ENCODE measurements around the gene VANGL1. TPM values are rescaled to one million over a fixed set of nuclear protein-coding genes. Genes with fewer than 3 reads are reported as not detected.

The VANGL1 gene
- total and polyA plus RNA-seq, 4 donors = 2.5 to 6.8 (median 3.5) TPM

GRCh38 chr1:115655306-115655663 is 13.5 kb downstream of the VANGL1 start (continued):
- TF ChIP-seq EGR1 (IDR thresholded peaks at IDR 0.05; ENCODE audit: low read depth in 2 of 2) = no peak
- TF ChIP-seq, protein P1, sequence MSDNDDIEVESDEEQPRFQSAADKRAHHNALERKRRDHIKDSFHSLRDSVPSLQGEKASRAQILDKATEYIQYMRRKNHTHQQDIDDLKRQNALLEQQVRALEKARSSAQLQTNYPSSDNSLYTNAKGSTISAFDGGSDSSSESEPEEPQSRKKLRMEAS (IDR thresholded peaks at IDR 0.05) = no peak
- TF ChIP-seq YY1 (IDR thresholded peaks at IDR 0.05) = no peak
- TF ChIP-seq SP1 (IDR thresholded peaks at IDR 0.05) = no peak

DNA sequence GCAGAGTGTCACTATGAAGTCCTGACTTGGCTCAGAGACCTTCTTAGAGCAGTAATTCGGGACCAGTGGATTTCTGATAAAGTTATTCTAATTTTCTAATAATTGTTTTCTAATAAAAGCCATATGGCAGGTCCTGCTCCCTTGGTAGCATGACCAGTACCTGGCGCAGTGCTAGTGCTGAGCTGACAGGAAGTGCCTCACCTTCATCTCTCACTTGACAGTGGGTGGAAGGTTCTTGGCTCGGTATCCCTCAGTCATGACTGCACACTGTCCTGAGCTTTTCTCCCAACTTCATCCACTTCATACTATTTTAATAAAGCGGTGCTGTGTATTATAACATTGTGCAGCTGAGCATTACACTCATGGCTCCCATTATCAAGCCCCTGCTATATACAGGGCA is 14.1 kb downstream of the VANGL1 start:
- no peak overlapping the region for H3K9ac ChIP-seq (ENCODE audit: low read depth in 1 of 2, low read length in 2 of 2)
- no peak overlapping the region for H3K4me3 ChIP-seq (ENCODE audit: low read depth in 1 of 3, low read length in 3 of 3)
- WGBS = 87% methylated on average over 4 of the region's 4 CpGs
- no peak for DNase-seq (ENCODE audit: low spot score)
- TF ChIP-seq RAD21 (IDR thresholded peaks at IDR 0.05) = no peak
- no peak for TF ChIP-seq NR2F2 (IDR thresholded peaks at IDR 0.05)
- TF ChIP-seq, protein P2, sequence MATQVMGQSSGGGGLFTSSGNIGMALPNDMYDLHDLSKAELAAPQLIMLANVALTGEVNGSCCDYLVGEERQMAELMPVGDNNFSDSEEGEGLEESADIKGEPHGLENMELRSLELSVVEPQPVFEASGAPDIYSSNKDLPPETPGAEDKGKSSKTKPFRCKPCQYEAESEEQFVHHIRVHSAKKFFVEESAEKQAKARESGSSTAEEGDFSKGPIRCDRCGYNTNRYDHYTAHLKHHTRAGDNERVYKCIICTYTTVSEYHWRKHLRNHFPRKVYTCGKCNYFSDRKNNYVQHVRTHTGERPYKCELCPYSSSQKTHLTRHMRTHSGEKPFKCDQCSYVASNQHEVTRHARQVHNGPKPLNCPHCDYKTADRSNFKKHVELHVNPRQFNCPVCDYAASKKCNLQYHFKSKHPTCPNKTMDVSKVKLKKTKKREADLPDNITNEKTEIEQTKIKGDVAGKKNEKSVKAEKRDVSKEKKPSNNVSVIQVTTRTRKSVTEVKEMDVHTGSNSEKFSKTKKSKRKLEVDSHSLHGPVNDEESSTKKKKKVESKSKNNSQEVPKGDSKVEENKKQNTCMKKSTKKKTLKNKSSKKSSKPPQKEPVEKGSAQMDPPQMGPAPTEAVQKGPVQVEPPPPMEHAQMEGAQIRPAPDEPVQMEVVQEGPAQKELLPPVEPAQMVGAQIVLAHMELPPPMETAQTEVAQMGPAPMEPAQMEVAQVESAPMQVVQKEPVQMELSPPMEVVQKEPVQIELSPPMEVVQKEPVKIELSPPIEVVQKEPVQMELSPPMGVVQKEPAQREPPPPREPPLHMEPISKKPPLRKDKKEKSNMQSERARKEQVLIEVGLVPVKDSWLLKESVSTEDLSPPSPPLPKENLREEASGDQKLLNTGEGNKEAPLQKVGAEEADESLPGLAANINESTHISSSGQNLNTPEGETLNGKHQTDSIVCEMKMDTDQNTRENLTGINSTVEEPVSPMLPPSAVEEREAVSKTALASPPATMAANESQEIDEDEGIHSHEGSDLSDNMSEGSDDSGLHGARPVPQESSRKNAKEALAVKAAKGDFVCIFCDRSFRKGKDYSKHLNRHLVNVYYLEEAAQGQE (IDR thresholded peaks at IDR 0.05) = no peak
- TF ChIP-seq YY1 (IDR thresholded peaks at IDR 0.05) = no peak
- no peak for TF ChIP-seq TAF1 (conservative IDR thresholded peaks at IDR 0.05)
- no peak for TF ChIP-seq HNF4A (conservative IDR thresholded peaks at IDR 0.05)
- TF ChIP-seq JUND (IDR thresholded peaks at IDR 0.05) = no peak
- no peak for TF ChIP-seq SP1 (IDR thresholded peaks at IDR 0.05)
- TF ChIP-seq ZBTB33 (IDR thresholded peaks at IDR 0.05) = no peak
- TF ChIP-seq EGR1 (IDR thresholded peaks at IDR 0.05; ENCODE audit: low read depth in 2 of 2) = no peak
- no peak for TF ChIP-seq RXRA (IDR thresholded peaks at IDR 0.05)
- no peak for TF ChIP-seq GABPA (IDR thresholded peaks at IDR 0.05 in 1 of 2, conservative IDR thresholded peaks at IDR 0.05 in 1 of 2)
- no peak for TF ChIP-seq HNF4G (IDR thresholded peaks at IDR 0.05)
- TF ChIP-seq ATF3 (IDR thresholded peaks at IDR 0.05) = no peak
- no peak for TF ChIP-seq FOXA2 (IDR thresholded peaks at IDR 0.05)
- TF ChIP-seq, protein P3, sequence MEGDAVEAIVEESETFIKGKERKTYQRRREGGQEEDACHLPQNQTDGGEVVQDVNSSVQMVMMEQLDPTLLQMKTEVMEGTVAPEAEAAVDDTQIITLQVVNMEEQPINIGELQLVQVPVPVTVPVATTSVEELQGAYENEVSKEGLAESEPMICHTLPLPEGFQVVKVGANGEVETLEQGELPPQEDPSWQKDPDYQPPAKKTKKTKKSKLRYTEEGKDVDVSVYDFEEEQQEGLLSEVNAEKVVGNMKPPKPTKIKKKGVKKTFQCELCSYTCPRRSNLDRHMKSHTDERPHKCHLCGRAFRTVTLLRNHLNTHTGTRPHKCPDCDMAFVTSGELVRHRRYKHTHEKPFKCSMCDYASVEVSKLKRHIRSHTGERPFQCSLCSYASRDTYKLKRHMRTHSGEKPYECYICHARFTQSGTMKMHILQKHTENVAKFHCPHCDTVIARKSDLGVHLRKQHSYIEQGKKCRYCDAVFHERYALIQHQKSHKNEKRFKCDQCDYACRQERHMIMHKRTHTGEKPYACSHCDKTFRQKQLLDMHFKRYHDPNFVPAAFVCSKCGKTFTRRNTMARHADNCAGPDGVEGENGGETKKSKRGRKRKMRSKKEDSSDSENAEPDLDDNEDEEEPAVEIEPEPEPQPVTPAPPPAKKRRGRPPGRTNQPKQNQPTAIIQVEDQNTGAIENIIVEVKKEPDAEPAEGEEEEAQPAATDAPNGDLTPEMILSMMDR (IDR thresholded peaks at IDR 0.05; ENCODE audit: low read depth, low read length, missing input control) = no peak
- no peak for TF ChIP-seq FOXA1 (IDR thresholded peaks at IDR 0.05)
- H3K27ac ChIP-seq (ENCODE audit: low read depth in 1 of 2, low read length in 2 of 2) = no peak overlapping the region
- peaks cover 0 to 12% (median 6%) of the 10 kb centered on the region in 4 donors for H3K4me1 ChIP-seq (ENCODE audit: control insufficient read depth in 4 of 4, insufficient read depth in 4 of 4, low read length in 3 of 4)
- peaks cover 0 to 13% (median 8%) of the 10 kb centered on the region in 4 donors for H3K36me3 ChIP-seq (ENCODE audit: control insufficient read depth in 4 of 4, insufficient read depth in 3 of 4, low read depth in 1 of 4, low read length in 3 of 4)
- no peaks in the 10 kb centered on the region for H3K27me3 ChIP-seq (ENCODE audit: control insufficient read depth in 4 of 4, insufficient read depth in 4 of 4, low read length in 3 of 4)
- H3K9me3 ChIP-seq (ENCODE audit: control insufficient read depth in 4 of 4, low read length in 3 of 4) = no peaks in the 10 kb centered on the region

Measured in liver (tissue), 9 donors.